ENCODE measurements around the gene RPUSD3. TPM values are rescaled to one million over a fixed set of nuclear protein-coding genes. Genes with fewer than 3 reads are reported as not detected.

RPUSD3 gene
- polyA plus RNA-seq, 2 of the 4 experiments (the other 2 are of a cell fraction), result 38.9 to 44.5 TPM

DNA sequence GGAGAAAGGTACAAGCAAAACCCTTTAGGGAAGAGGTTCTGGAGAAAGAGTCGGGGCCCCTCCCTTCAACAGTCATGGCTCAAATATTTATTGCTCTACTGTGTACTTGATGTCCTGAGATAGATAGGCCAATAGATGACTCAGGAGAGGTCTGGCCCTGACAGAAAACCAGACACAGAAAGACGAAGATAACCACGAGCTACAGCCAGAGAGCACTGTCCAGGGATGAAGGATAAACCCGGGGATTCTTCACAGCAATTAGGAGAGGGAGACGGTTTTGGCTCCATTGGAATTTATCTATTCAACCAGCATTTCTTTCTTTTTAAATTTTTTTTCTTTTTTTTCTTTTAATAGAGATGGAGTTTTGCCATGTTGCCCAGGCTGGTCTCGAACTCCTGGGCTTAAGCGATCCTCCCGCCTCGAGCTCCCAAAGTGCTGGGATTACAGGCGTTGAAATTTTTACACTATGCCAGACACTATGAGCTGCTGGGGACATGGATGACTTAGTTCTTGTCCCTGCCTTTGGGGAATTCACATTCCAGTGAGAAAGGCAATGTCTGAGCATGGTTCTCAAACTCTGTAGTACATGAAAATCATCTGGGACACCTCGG lies 40.9 kb upstream of the RPUSD3 start (continued):
- TF ChIP-seq HOXA7 (CRISPR knock-in tag; IDR thresholded peaks at IDR 0.05) (no peak), RAD21 (conservative IDR thresholded peaks at IDR 0.05 in 1 of 2, IDR thresholded peaks at IDR 0.05 in 1 of 2) (peak in 1 of 2 experiments; percentile 22; a peak in 1 of 5 replicates), GATA3 (IDR thresholded peaks at IDR 0.05; ENCODE audit: borderline replicate concordance) (peak; percentile 81; the same call in 1 of the 2 replicates), JUN (IDR thresholded peaks at IDR 0.05) (peak in 1 of 2 experiments; percentile 62; a peak in 1 of 5 replicates), RFX5 (IDR thresholded peaks at IDR 0.05) (no peak)

DNA sequence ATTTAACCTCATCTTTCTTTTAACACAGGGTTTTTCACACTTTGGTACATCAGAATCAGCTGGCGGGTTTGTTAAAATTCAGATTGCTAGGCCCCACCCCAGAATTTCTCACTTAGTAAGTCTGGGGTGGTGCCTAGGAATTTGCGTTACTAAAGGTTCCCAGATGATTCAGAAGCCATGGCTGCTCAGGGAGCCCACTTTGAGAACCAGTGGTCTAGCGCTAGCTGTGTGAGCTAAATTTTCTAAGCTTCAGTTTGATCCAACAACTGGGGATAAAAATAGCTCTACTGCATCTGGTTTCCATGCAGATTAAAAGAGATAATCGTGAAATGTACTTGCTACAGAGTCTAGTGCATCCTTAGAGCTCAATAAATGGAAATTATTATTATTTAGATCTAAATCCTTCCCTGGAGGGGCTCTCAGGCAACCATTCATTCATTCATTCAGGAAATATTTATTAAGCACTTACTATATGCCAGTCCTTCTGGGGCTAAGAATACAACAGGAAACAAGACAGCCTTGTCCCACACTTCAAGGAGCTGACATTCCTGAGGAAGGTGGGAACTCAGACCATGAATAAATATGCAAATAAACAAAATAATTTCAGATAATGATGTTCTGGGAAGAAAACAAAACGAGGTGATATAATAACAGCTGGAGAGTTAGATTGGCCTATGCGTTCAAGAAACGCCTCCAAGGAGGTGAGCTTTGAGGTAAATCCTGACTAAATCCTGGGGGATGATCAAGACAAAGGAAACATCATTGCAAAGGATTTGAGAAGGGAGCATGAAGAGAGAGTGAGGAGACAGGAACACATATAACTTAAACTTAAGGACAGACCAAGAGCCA lies 40.1 kb upstream of the RPUSD3 start:
- peak in 1 of 2 experiments; percentile 66 for DNase-seq (ENCODE audit: low read depth in 1 of 2, low spot score in 1 of 2)
- TF ChIP-seq HEYL (CRISPR knock-in tag; IDR thresholded peaks at IDR 0.05), result no peak
- peak; percentile 57; the same call in 1 of the 2 replicates for TF ChIP-seq CHD4 (IDR thresholded peaks at IDR 0.05; ENCODE audit: borderline replicate concordance)
- FAIRE-seq, result no peak
- H3K4me2 ChIP-seq, result peak overlapping the region; percentile 71
- no peaks in the 10 kb centered on the region for H3K9me3 ChIP-seq
- ChIA-PET POLR2A (interaction anchor here (0.5 to 2.5 kb wide), 9 partner anchors 10 to 63 kb away, joined by 3 to 14 read pairs (median 5); partner anchors contain the start of genes CRELD1 and RPUSD3), CTCF (interaction anchor here (0.8 to 3.3 kb wide), 14 partner anchors 9 to 62 kb away, joined by 3 to 17 read pairs (median 4); partner anchors contain the start of gene CRELD1)
- 63% methylated on average over 7 of the region's 7 CpGs for WGBS (ENCODE audit: missing lambda C conversion rate)
- no peak overlapping the region for H3K4me3 ChIP-seq
- ATAC-seq, result peak; percentile 53 to 62
- peak overlapping the region; percentile 88 to 89 for H3K27ac ChIP-seq
- peaks cover 36% of the 10 kb centered on the region for H3K4me1 ChIP-seq

DNA sequence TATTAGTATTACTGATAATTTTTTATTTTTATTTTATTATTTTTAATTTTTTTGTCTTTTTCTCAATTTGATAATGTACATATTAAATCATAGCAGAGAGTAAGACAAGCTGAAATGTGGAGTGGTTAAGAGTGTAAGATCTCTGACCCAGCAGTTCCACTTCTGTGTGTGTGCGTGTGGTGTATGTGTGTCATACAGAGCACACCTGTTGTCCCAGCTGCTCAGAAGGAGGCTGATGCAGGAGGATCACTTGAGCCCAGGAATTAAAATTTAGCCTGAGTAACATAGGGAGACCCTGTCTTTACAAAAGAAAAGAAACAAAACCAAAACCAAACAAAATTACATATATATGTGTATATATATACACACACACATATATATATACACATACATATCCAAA lies 37.6 kb upstream of the RPUSD3 start:
- Histone ChIP-seq H3K4me3 (no peak overlapping the region), H3K9me3 (no peaks in the 10 kb centered on the region), H3K4me2 (no peak overlapping the region), H3K4me1 (peaks cover 47% of the 10 kb centered on the region), H3K27ac (peak overlapping the region in 1 of 2 experiments; percentile 48; a peak in 1 of 6 replicates)
- 100% methylated on average over 1 of the region's 1 CpG for WGBS (ENCODE audit: missing lambda C conversion rate)
- TF ChIP-seq JUN (IDR thresholded peaks at IDR 0.05), result no peak
- no peak for TF ChIP-seq EHF (CRISPR knock-in tag; IDR thresholded peaks at IDR 0.05)
- no peak for TF ChIP-seq ZNF302 (CRISPR knock-in tag; IDR thresholded peaks at IDR 0.05)
- TF ChIP-seq HOXB13 (CRISPR knock-in tag; IDR thresholded peaks at IDR 0.05; ENCODE audit: low read depth), result no peak
- TF ChIP-seq, protein P1, sequence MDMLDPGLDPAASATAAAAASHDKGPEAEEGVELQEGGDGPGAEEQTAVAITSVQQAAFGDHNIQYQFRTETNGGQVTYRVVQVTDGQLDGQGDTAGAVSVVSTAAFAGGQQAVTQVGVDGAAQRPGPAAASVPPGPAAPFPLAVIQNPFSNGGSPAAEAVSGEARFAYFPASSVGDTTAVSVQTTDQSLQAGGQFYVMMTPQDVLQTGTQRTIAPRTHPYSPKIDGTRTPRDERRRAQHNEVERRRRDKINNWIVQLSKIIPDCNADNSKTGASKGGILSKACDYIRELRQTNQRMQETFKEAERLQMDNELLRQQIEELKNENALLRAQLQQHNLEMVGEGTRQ (IDR thresholded peaks at IDR 0.05), result no peak
- POLR2A ChIA-PET, result interaction anchor here (0.8 kb wide), 1 partner anchor 9 kb away, joined by 4 read pairs; the partner anchor contains the start of gene JAGN1
- DNase-seq (ENCODE audit: low read depth in 1 of 2, low spot score in 1 of 2) (no peak), FAIRE-seq (no peak), ATAC-seq (no peak)
- CTCF ChIA-PET, result interaction anchor here (0.6 to 3.0 kb wide), 3 partner anchors 52 to 65 kb away, joined by 3 to 16 read pairs (median 3); partner anchors contain the start of gene CRELD1

DNA sequence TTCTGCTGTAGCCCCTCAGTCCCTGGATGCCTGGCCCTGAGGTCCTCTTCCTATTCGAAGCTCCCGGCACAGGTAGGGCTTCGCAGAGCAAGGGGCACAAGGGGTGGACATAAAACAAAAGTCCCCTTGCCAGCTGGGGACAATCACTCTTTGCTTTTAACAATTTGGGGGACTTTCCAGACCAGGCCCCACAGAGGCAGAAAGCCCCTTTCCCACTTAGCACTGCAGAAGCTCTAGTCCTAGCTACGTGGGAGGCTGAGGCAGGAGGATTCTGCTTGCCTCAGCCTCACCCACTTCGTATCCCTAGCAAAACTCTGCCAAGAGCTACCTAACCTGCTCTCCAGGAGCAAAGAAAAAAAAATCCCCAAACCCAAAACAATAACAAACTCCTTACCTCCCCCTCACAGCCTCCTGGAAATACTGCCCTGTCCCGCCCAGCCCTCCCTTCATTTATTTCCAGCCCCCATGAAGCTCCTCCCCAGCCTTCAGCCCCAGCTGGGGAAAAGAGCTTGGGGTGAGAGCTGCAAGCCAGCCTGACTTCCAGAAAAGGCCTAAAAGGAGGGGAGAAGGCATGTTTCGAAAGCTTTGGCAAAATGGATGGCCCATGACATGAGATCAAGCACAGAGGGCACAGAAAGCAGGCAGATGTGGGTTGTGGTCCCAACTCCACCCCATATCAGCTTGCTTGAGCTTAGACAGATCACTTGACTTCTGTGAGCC lies 36.2 kb upstream of the RPUSD3 start, which contains the start of gene CIDEC:
CIDEC (minus strand) TSS at position 424 of the 720 bp plus-strand sequence. CDS start 1,767 bp downstream, outside the sequence.
- no peak for FAIRE-seq
- no peak for DNase-seq (ENCODE audit: low read depth in 1 of 2, low spot score in 1 of 2)
- Histone ChIP-seq H3K4me2 (peak within 1 kb of the TSS; percentile 61), H3K4me3 (no peak within 1 kb of the TSS), H3K27ac (peak within 1 kb of the TSS; percentile 75 to 82), H3K9me3 (no peaks in the 10 kb centered on the region), H3K4me1 (peaks cover 41% of the 10 kb centered on the region)
- ChIA-PET CTCF (interaction anchor here (1.0 to 3.0 kb wide), 5 partner anchors 31 to 66 kb away, joined by 3 to 16 read pairs (median 8); partner anchors contain the start of genes CRELD1 and IL17RC), POLR2A (interaction anchor here (0.5 to 1.9 kb wide), 2 partner anchors 9 to 10 kb away, joined by 6 to 21 read pairs; partner anchors contain the start of gene JAGN1)
- ATAC-seq, result no peak
- TF ChIP-seq HDAC2 (IDR thresholded peaks at IDR 0.05) (no peak), RCOR1 (IDR thresholded peaks at IDR 0.05; ENCODE audit: low read depth, low read length) (no peak), TFCP2L1 (CRISPR knock-in tag; IDR thresholded peaks at IDR 0.05) (no peak), HEYL (CRISPR knock-in tag; IDR thresholded peaks at IDR 0.05) (no peak), HOXA7 (CRISPR knock-in tag; IDR thresholded peaks at IDR 0.05) (no peak), BHLHE40 (IDR thresholded peaks at IDR 0.05; ENCODE audit: low read depth, low read length) (no peak), RFX5 (IDR thresholded peaks at IDR 0.05) (no peak), RNF2 (IDR thresholded peaks at IDR 0.05; ENCODE audit: borderline replicate concordance, low read depth) (no peak), FOSL2 (IDR thresholded peaks at IDR 0.05) (no peak), FOSL2 (CRISPR knock-in tag; IDR thresholded peaks at IDR 0.05) (no peak)
- TF ChIP-seq, protein P2, sequence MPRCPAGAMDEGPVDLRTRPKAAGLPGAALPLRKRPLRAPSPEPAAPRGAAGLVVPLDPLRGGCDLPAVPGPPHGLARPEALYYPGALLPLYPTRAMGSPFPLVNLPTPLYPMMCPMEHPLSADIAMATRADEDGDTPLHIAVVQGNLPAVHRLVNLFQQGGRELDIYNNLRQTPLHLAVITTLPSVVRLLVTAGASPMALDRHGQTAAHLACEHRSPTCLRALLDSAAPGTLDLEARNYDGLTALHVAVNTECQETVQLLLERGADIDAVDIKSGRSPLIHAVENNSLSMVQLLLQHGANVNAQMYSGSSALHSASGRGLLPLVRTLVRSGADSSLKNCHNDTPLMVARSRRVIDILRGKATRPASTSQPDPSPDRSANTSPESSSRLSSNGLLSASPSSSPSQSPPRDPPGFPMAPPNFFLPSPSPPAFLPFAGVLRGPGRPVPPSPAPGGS (IDR thresholded peaks at IDR 0.05), result no peak
- WGBS (ENCODE audit: missing lambda C conversion rate), result 95% methylated on average over 7 of the region's 7 CpGs
